ENCODE measurements around the gene SFMBT2.

Gene SFMBT2

DNA sequence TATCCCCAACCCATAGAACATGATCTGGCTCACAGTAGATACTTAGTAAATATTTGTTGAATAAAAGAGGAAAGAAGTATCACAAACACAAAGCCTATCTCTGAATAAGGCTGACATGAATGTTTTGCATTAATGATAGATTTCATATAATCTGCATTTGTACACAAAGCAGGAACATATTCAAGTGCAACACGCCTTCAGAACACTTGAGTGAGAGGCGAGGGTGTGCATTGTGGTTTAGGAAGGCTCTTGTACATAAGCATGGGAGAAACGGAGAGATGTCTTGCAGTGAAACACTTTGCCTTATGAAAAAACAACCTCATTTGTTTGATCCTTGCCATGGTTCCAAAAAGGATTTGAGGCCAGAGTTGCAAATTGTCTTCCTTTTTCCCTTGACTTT is 14.1 kb upstream of the SFMBT2 start:
- no peak for DNase-seq

DNA sequence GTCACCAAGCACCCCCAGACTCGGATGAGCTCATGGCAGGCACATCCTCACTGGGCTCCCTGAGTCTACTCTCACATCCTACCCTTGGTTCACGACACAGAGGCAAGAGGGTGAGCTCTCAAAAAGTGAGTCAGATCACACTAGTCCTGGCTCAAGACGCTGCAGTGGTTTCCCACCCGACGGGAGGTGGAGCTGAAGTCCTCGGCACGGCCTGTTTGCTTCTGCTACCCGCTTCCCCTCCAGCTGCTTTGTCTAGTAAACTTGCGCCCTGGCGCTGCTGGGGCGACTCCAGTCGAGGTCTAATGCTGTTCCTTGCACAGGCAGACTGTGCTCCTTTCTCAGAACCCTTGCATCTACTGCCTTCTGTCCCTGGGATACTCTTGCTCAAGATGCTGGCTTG is 13.5 kb upstream of the SFMBT2 start:
- DNase-seq: no peak

GRCh38 chr10:7423521-7423920 is 12.7 kb upstream of the SFMBT2 start:
- DNase-seq: no peak

DNA sequence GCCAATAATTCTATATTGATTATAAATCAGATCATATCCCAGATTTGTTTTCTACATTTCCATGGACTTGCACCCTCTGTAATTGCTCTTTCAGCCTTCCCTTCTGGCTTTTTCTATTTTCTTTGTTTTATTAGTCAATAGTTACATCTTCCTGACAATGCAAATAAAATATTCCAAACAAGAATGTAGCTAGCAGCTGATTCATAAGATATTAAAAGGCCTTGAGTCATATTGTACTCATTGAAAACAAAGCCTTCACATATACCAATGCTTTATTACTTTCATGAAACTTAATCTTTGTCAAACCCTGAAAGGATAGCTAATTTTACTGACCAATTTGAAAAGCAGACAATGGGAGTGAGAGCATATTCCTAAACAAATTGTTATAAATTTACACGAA is 10.7 kb upstream of the SFMBT2 start:
- DNase-seq: no peak

DNA sequence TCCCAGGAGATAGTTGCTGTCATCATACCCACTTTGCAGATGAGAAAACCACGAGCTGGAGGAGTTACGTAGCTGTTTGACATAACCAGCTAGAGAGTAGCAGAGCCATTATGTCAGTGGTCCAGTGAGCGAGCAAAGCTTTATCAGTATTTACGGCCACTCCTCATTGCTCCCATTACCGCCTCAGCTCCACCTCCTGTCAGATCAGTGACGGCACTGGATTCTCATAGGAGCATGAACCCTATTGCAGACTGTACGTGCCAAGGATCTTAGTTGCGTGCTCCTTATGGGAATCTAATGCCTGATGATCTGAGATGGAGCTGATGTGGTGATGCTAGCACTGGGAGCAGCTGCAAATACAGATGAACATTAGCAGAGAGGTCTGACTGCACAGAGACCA is 9.2 kb upstream of the SFMBT2 start:
- DNase-seq: no peak

GRCh38 chr10:7417807-7418206 is 7.0 kb upstream of the SFMBT2 start:
- DNase-seq: peak in 1 of 2 experiments; percentile 38

GRCh38 chr10:7417103-7417623 is 6.3 kb upstream of the SFMBT2 start:
- DNase-seq: peak; percentile 82 to 87

- no peak for DNase-seq
These were observed 3.9 kb upstream of the SFMBT2 start for GRCh38 chr10:7414766-7415165.

GRCh38 chr10:7412928-7413282 is 2.1 kb upstream of the SFMBT2 start:
- peak; percentile 56 to 79 for DNase-seq

DNA sequence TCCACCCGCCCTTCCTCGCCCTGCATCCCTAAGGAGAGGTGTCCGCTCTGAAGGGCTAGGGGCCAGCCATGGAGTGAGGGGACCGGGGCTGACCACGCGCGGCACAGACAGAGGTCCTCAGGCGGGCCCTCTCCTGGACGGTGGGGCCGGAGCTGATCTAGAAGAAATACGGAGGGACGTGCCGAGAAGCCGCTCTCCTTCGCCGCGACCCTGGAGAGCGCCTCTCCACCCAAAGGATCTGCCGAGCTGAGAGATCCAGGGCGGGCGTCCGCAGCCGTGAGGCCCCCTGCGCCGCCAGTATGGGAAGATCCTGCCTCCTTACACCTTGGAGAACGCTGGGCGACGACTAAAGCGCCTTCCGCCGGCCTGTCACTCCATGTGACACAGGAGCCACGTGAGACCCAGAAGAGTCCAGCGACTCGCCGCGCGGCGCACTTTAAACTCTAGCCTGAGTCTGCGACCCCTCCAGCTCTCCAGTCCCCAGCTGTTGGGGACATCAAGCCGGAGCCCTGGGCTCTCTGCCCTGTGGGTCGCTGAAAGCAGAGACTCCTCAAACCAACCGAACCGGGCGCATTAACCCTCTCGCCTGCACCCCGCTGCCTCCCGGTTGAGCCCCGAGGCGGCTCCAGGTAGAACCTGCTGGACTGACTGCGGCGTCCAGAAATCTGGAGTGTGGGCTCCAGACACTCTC is 1.5 kb upstream of the SFMBT2 start:
- DNase-seq: peak; percentile 84 to 85

- peak; percentile 60 to 61 for DNase-seq
These were observed 866 bp upstream of the SFMBT2 start for GRCh38 chr10:7411671-7412128.

DNA sequence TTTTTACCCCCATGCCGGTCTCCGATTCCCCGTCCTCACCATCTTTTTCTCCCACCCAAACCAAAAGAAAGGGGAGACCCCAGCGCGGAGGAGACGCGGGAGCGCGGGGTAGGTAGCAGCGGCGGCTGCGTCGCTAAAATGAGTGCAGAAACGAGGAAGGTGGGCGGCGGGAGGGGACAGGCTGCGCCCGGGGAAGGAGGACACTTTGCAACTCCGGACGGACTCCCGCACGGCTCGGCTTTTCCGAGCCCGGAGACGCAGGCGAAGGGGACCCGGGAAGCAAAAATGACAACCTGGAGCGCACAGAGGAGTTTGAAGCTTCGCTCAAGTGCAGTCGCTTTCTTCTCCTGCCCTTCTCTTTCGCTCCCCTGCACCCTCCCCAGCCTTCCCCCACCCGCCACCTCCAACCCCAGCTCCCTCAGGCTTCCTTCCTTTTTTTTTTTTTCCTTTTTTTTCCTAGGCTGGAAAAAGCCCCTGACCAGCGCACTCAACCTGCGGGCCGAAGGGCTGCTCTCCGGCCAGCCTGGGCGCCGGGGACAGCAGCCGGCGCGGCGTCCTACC is 453 bp downstream of the SFMBT2 start:
- peak in 1 of 2 experiments; percentile 68 for DNase-seq

DNA sequence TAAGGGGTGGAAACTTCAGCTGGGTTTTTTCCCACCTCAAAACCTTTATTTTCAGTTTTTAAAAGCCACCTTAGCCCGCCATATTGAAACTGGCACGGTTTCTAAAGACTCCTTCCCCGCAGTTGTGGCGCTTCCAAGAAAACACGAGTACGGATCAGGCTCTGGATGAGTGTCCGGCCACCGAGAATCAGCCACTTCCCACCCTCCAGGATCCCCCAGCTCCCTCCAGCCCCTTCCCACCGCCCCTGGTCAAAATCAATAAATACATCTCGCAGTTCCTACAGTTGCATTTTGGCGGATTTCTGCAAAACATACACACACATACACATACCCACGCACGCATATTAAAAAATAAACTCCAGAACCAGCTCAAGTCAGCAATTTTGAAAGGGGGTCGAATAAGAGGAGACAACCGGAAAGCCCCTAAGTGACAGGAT is 1.1 kb downstream of the SFMBT2 start:
- peak; percentile 31 to 59 for DNase-seq

GRCh38 chr10:7409045-7409731 is 1.6 kb downstream of the SFMBT2 start:
- DNase-seq: peak; percentile 75 to 78

- DNase-seq: peak; percentile 72 to 76
These were observed 2.4 kb downstream of the SFMBT2 start for GRCh38 chr10:7408291-7409044.

GRCh38 chr10:7407368-7408290 is 3.2 kb downstream of the SFMBT2 start:
- peak; percentile 48 to 59 for DNase-seq

- peak; percentile 71 to 82 for DNase-seq
These were observed 4.0 kb downstream of the SFMBT2 start for GRCh38 chr10:7406712-7407333.

GRCh38 chr10:7405637-7406036 is 5.2 kb downstream of the SFMBT2 start:
- DNase-seq: peak; percentile 37 to 50

GRCh38 chr10:7403620-7404019 is 7.2 kb downstream of the SFMBT2 start:
- peak in 1 of 2 experiments; percentile 39 for DNase-seq

- no peak for DNase-seq
These were observed 9.1 kb downstream of the SFMBT2 start for GRCh38 chr10:7401782-7402181.

GRCh38 chr10:7401156-7401555 is 9.7 kb downstream of the SFMBT2 start:
- DNase-seq: no peak
